Stimulated activated CD8-positive, alpha-beta memory T cell treated with anti-CD3 and anti-CD28 coated beads, Interleukin-4, amount 100 ng/mL, for 24 hours (primary cell): ENCODE data around the gene NPAS3.

Source experiments
- DNase-seq: peaks from one replicate; pipeline ENCODE4 v3.0.0-alpha.2; 2020; ENCODE audit warnings: low read depth

Gene NPAS3

DNA sequence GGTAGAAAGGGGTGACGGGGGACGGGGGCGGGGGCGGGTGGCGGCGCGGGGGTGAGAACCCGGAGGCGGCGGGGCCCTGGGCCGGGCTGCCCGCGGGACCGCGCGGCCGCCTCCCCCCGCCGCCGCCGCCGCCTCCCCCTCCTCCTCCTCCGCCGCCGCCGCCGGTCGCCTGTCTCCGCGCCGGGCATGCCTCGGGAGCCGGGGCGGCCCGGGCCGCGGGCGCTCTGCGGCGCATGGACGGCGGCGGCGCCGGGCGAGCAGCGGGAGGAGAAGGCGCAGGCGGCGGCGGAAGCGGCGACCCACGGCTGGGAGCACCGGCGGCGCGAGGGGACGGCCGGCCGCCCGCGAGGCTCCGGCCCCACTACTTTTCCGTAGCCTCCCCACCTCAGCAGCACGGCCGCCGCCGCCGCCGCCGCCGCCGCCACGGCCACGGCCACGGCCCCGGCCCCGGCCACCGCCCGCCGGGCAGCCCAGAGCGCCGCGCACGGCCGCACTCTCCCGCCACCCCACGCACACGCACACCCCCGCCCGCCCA lies at the start of gene NPAS3:
TSS of gene NPAS3 (plus strand) at position 161 of the 535 bp plus-strand sequence.
- no peak for DNase-seq

GRCh38 chr14:32896979-32897697 lies 41.5 kb upstream of the NPAS3 start:
- no peak for DNase-seq

DNA sequence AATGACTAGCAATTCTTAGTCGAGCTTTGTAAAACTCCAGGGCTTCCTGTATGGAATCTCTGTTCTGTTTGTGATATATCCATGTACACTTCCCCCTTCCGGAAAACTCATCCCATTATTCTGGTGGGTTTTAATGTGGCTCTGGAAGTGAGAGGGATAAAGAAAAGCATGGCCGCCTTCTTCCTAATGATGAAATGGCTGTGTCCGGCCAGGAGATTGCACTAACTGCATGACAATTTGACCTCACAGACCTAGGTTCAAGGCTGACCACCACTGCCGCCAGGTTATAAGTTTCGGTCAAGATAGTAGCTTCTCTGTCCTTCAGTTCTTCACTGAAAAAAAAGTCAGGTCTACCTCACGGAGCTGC lies 41.0 kb upstream of the NPAS3 start:
- no peak for DNase-seq

DNA sequence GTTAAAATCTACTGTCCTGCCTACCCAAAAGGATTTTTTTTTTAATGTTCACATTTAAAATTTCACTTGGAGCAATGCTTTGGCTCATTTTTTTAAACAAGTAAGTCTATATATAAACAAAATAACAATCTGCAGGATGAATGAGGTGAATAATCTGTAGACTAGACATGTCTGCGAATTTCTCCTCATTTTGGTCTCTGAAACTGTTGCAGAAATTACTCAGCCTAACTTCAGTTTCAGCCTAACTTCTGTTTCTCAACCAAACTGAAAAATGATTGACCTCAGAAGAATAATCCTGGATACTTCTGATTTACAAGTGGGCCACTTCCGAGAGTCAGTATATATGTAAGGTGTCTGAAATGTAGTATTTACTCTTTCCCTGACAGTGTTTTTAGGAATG lies 39.8 kb upstream of the NPAS3 start:
- no peak for DNase-seq

DNA sequence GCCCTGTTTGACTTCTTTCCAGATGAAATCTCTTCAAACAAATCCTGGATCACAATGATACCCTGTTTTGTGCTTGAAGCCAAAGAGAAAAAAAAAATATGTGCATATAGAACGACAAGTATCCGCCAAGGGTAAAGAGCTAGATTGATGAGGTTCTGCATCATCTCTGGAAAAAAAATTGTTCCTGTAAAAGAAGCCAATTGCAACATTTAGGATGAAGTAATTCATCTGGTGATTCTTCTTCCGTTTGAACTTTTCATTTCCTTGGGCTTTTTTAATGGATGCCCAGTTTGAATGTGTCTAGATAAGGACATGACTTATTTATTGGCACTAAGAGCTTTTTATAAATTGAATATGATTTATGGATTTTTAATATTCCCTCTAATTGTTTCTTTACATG lies 38.1 kb upstream of the NPAS3 start:
- no peak for DNase-seq

DNA sequence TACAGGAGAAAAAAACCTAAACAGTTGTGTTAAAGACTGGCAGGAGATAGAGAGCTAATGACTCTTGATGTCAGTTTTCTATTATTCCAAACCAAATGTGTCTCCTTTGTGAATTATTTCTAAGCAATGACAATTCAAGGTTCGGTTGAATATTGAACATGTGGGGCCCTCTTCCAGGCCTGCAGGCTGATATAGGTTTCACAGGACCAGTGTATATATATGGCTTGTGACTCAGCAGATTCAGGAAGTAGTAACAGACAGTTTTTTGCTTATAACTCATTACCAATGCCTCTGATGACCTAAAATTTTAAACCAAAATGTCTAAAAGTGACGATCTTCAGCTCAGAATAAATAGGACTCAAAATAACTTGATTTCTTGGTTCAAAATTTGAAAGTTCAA lies 33.7 kb upstream of the NPAS3 start:
- DNase-seq: no peak

DNA sequence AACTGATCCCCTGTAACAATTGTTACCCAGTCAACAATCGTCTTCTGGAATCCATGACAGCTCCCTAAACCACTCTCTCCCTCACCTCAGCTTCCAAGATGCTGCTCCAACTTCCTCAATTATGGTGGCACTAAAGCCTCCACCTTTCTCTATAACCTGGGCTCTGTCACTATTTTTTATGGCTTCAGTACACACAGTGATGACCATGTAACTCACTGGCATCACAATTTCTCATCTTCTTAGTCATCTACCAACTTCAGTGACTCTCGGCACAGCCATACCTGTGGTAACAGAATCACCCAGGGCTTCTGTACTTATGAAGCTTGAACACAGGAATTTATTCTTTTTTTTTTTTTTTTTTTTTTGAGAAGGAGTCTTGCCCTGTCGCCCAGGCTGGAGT lies 32.0 kb upstream of the NPAS3 start:
- DNase-seq: no peak

- no peak for DNase-seq
These were observed 30.2 kb upstream of the NPAS3 start for GRCh38 chr14:32908196-32909084.

DNA sequence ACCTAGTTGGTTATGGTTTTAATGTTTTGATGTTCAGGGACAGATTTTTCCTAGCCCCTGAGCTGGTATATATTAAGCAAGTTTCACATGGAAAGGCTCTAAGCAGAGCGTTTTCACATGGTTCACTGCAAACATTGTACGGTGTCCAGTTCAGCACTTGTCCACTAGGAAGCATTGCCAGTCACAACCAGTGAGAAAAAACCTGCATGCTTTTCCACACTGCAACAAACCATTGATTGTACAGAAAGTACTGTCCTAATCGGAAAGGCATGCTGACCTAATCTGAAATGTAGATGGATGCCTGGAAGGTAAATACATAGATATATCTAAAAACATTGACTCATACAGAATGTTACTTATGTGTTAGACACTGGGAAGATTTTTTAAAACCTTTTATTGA lies 25.0 kb upstream of the NPAS3 start:
- no peak for DNase-seq

- no peak for DNase-seq
These were observed 24.3 kb upstream of the NPAS3 start for GRCh38 chr14:32914391-32914790.

DNA sequence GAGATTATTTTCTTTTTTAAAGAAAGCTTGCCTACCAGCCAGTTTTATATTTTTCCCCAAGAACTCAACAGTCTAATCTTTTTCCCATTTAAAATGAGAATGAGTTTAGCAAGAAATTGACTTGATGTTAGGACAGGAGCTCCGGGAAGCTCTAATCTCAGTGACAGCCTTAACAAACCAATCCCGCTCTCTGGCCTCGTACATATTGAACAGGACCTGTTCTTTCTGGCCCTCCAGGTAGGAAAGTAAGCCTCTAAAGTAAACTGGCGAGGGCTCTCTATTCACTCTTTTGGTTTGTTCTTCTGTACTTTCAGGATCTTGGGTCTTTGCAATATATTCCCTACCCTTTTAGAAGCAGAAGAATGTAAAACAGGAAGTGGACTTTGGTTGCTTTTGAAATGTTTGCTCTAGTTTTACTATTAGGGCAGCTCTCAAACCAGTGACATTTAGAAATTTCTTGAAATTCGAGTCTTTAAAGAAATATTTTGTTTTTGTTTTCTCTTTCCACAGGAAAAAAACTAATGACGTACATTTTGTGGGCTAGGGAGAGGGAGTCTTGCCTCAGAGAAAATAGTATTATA lies 17.9 kb upstream of the NPAS3 start:
- DNase-seq: no peak

DNA sequence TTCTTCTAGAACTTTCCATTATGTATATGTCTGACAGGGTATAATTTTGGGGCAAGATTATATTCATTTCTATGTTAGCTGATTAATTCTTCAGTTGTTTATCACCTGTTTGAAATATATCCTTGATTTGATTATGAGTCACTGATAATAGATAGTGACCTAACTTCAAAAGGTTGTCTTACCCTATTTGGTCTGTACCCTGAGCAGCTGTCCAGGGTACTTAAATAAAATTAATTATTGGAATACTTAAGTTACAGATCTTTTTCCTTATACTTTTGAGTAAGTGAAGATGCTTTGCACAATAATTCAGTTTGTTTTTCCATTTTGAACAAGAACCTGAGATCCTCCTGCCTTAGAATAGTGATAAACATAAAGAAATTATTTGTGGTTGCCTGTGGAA lies 13.2 kb upstream of the NPAS3 start:
- no peak for DNase-seq

- no peak for DNase-seq
These were observed 6.3 kb upstream of the NPAS3 start for GRCh38 chr14:32932302-32932913.

DNA sequence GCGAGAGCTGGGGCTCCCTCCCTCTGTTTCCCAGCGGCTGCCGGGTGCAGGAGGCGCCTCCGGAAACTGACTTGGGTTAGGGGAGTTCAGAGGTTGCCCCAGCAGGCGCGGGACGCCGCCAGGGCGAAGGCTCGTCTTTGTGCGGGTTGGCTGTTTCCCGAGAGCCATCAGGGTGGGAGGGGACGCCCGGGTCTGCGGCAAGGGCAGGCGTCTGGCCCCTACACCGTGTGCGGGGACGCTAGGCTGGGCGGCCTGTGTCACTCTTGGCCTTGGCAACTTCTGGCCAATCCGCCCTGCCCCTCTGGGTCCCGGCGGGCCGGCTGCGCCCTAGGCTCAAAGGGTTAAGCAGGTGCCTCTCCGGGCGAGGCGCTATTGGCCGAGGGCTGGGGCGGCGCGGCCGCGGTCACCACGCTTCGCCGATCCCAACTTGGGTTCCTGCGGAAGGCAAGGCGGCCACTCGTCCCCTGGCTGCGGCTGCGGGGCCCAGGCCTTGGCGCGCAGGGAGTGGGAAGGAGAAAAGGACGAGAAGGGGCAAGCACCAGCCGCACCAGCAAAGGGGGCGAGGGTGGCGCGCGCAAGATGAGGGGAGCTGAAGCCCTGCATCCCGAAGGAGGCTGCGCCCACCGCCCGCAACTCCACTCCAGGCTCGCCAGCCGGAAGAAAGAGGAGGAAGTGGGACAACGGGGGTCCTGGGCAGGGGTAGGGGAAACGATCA lies 5.6 kb upstream of the NPAS3 start:
- no peak for DNase-seq

DNA sequence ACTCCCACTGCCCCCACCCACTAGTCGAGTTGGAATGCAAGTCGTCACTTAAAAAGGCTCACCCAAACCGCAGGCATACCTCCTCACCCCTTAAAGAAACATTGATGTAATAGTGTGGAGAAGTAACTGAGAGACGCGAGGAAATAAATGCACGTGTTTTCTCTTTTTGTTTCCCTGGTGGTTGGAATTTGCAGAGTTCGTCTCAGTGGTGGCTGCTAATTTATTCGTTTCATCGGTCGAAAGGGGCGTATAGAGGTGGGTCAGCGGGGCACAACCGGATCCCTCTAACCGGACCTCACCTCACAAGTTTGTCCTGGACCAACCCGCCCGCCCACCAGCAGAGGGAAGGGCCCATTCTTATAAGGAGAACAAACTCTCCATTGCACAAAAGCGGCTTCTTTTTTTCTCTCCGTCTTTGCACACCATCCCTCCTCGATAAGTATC lies 5.0 kb upstream of the NPAS3 start:
- DNase-seq: no peak

GRCh38 chr14:32934073-32934880 lies 4.4 kb upstream of the NPAS3 start:
- DNase-seq: no peak

DNA sequence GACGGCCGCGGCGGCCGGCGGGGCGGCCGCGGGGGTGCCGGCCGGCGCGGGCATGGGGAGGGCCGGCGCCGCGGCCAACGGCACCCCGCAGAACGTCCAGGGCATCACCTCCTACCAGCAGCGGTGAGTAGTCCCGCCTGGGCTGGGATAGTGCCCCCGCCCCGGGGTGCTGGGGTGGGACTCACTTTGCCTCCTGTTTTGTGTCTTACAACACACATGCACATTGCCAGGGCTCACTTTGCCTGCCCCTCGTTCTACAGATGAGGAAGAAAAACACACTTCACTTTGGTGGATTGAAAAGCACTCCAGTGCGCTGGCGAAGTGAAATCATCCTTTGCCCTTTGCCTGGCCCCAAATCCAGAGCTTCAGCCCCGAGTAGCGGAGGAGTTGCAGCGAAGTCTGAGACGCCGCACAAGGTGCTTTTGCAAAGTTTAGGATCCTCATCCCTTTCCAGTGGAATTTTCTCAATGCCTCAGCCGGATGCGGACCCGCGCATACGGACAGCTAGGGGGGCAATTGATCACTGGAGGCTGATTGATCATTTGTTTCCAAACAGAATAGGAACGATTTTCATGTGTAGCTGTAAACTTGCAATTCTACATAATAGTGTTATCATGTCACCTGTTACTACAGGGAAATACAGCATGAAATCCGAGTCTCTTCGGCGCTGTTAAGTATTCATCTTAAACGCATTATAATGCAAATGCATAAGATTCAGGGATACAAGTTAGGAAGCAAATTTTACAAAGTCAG lies 3.6 kb upstream of the NPAS3 start:
- DNase-seq: no peak

DNA sequence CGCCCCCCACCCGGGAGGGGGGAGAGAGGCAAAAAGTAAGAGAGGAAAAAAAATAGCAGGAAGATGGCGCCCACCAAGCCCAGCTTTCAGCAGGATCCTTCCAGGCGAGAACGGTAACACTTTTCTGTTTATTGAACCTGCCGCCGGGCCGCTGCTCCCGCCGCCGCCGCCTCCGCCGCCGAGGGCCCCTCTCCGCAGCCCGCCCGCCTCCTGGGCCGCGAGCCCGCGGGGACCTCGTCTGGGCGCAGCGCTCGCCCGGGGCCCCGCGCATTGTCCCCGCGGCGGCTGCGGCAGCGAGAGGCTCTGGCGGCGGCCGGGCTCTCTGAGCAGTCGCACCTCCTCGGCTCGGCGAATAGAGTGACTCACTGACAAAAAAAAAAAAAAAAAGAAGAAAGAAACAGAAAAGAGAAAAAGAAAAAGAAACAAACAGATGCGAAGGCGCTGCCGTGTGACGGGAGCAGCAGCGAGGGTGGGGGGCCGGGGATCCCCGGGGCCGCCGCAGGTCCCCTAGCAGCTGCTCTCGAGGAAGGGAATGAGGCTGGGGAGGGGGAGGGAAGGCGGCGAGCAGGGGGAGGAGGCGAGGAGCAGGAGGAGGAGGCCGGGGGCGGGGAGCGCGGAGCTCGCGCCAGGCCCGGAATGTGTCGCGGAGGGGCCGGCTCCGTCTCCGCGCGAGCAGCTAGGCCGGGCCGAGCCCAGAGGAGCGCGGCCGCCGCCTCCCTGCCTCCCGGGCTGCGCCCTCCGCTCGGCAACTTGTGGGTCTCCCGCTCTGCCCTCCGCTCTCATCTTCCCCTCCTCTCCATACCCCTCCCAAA lies 781 bp downstream of the NPAS3 start:
- no peak for DNase-seq

DNA sequence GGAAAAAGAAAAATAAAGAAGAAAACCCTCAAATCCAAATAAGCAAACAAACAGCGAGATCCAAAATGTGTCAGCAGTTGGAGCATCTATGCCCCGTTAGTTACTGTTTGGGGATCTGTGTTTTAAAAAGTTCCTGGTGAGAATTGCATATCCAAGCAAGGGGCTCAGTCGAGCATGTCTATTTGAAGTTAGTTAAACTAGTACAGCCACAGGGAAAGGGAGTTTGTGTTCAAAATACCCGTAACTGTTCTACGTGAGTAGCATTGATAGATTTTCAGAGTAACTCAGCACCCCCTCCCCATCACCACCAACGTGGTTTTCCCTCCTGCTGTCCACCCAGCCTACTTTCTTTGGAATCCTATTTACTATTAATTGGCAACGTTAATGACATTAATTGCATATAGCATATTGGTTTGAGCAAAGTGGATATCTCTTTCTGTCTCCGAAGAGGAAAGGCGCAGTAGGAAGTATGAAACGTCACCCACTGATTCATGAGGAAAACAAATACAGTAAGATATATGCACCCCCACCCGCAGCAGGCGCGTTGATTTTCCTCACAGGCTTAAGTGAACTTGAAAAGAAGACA lies 1.5 kb downstream of the NPAS3 start:
- DNase-seq: no peak
